ENCODE measurements around the gene SPIC. TPM values are rescaled to one million over a fixed set of nuclear protein-coding genes. Genes with fewer than 3 reads are reported as not detected.

SPIC gene
- total RNA-seq, 1 donor from 2014 or later, result not detected

GRCh38 chr12:101527682-101528081 lies 52.5 kb downstream of the SPIC start:
- intact Hi-C loops (cut with micrococcal nuclease), result no loop called here

- intact Hi-C loops (cut with micrococcal nuclease), result loop anchor here (5.0 kb wide), 1 partner anchor 34 kb away; no protein-coding TSS in a partner anchor
Observed at GRCh38 chr12:101536069-101536674, 61.0 kb downstream of the SPIC start.

Other genes starting within 250 kb of the SPIC start
- 21.3 and 23.7 TPM in 2 replicates for gene UTP20, start 195.2 kb upstream of the SPIC start, total RNA-seq
- gene ARL1, start 67.6 kb upstream of the SPIC start, total RNA-seq, result 55.6 and 56.6 TPM in 2 replicates
- gene MYBPC1, start 119.6 kb downstream of the SPIC start, total RNA-seq, result not detected in 2 replicates
- 12.3 and 12.6 TPM in 2 replicates for gene CHPT1, start 222.3 kb downstream of the SPIC start, total RNA-seq